Prostate gland (tissue), 2 donors: ENCODE data around the gene LMBRD1.

ENCODE experiments used
- CTCF ChIP-seq, 4 experiments: fragments of 200-600 bp in 2 of 4; fragments of 450-650 bp in 2 of 4; sonication (generic) in 2 of 4; IDR thresholded peaks; 1 replicate in 3 of 4; 2 replicates in 1 of 4; pipeline ENCODE4 v1.5.1; 2016 to 2019; ENCODE audit warnings: antibody characterized with exemption in 4 of 4, mild to moderate bottlenecking in 2 of 4, moderate library complexity in 2 of 4
- POLR2A ChIP-seq: fragments of 450-650 bp; IDR thresholded peaks from one replicate; pipeline ENCODE4 v1.6.1; 2016; ENCODE audit warnings: antibody characterized with exemption, mild to moderate bottlenecking
- POLR2AphosphoS5 ChIP-seq: sonication (generic); formaldehyde crosslinking; IDR thresholded peaks from one replicate; pipeline ENCODE4 v1.6.1; 2017; ENCODE audit warnings: antibody characterized with exemption

- TF ChIP-seq CTCF (IDR thresholded peaks at IDR 0.05) (no peak), POLR2AphosphoS5 (no peak), POLR2A (no peak)
Observed at GRCh38 chr6:69650703-69651102, 146.1 kb downstream of the LMBRD1 start.
